Activated CD8-positive, alpha-beta T cell treated with anti-CD3 and anti-CD28 coated beads for 36 hours (primary cell): ENCODE measurements around the gene GRPEL1. TPM values are rescaled to one million over a fixed set of nuclear protein-coding genes. Genes with fewer than 3 reads are reported as not detected.

Source experiments
- ATAC-seq: fragments of 200-7000 bp; cut with Tn5 transposase; one replicate; pipeline ENCODE4 v1.10.0; 2021; ENCODE audit warnings: mild to moderate bottlenecking, moderate library complexity
- CTCF ChIA-PET: fragments of 350-600 bp; sonication (Branson Sonifier 250); formaldehyde crosslinking; loops from one replicate; lab custom pipeline; 2021; ENCODE audit warnings: antibody characterized with exemption; lab: Charles Lee
- POLR2A ChIA-PET: fragments of 350-600 bp; sonication (Branson Sonifier 250); formaldehyde crosslinking; loops from one replicate; lab custom pipeline; 2021; ENCODE audit warnings: antibody characterized with exemption; lab: Charles Lee
- DNase-seq: peaks from one replicate; pipeline ENCODE4 v3.0.0-alpha.2; 2020
- H3K27ac Mint-ChIP-seq: one replicate; pipeline ENCODE4 v1.8.0; 2021; ENCODE audit warnings: mild to moderate bottlenecking, mixed read lengths
- H3K27me3 Mint-ChIP-seq: one replicate; pipeline ENCODE4 v1.8.0; 2021; ENCODE audit warnings: mixed read lengths
- H3K36me3 Mint-ChIP-seq: one replicate; pipeline ENCODE4 v1.8.0; 2021; ENCODE audit warnings: low read depth, mixed read lengths
- H3K4me1 Mint-ChIP-seq: one replicate; pipeline ENCODE4 v1.8.0; 2021; ENCODE audit warnings: low read depth, mixed read lengths
- H3K4me3 Mint-ChIP-seq: one replicate; pipeline ENCODE4 v1.8.0; 2021; ENCODE audit warnings: mild to moderate bottlenecking, moderate library complexity, mixed read lengths
- H3K9me3 Mint-ChIP-seq: one replicate; pipeline ENCODE4 v1.8.0; 2021; ENCODE audit warnings: mixed read lengths
- intact Hi-C: fragments of 100-400 bp; cut with micrococcal nuclease; formaldehyde crosslinking; loops from one replicate; pipeline ENCODE4 v1.10.0; 2022
- total RNA-seq, 2 experiments: library from RNA; stranded (reverse); gene quantifications; one replicate each; pipeline ENCODE4 v1.2.3, GENCODE V29; 2021
- TF ChIP-seq, protein P1 (sequence below): fragments of 200-600 bp; IDR thresholded peaks from one replicate; pipeline ENCODE4 v1.8.0; 2022; ENCODE audit warnings: antibody characterized with exemption, mild to moderate bottlenecking

Gene GRPEL1
- total RNA-seq, 2 experiments from 2014 or later, result 82.4 to 84.5 TPM

DNA sequence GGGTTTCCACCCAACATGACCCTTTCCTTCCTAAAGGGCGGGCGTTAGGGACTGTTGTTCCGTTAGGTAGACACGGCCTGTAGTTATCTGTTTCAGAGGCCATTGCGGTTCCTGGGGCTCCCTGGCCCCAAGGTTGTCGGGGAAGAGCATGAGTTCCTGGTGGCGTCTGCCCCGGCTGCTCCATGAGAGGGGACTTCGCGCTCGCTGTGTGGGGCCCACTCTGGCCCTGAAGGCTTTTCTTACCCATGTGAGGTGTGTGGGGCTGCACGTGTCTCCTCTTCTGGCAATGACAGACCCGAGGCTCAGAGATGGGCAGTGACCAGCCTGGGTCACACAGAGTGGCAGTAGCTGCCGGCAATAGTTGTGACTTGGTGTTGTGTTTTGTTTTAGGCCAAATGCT, 15.6 kb downstream of the GRPEL1 start:
- Mint-ChIP-seq H3K4me1 (peaks cover 33% of the 10 kb centered on the region), H3K9me3 (no peaks in the 10 kb centered on the region), H3K4me3 (no peak overlapping the region), H3K27ac (peak overlapping the region; percentile 71), H3K27me3 (no peaks in the 10 kb centered on the region), H3K36me3 (peaks cover 14% of the 10 kb centered on the region)
- DNase-seq (no peak), ATAC-seq (no peak)
- ChIA-PET CTCF (interaction anchor here (0.7 to 2.4 kb wide), 2 partner anchors 9 to 19 kb away, joined by 3 to 6 read pairs; partner anchors contain the start of gene TADA2B), POLR2A (interaction anchor here (0.7 to 1.0 kb wide), 3 partner anchors 10 to 146 kb away, joined by 3 to 4 read pairs (median 3); partner anchors contain the start of gene GRPEL1)
- intact Hi-C loops, result no loop called here
- TF ChIP-seq, protein P1, sequence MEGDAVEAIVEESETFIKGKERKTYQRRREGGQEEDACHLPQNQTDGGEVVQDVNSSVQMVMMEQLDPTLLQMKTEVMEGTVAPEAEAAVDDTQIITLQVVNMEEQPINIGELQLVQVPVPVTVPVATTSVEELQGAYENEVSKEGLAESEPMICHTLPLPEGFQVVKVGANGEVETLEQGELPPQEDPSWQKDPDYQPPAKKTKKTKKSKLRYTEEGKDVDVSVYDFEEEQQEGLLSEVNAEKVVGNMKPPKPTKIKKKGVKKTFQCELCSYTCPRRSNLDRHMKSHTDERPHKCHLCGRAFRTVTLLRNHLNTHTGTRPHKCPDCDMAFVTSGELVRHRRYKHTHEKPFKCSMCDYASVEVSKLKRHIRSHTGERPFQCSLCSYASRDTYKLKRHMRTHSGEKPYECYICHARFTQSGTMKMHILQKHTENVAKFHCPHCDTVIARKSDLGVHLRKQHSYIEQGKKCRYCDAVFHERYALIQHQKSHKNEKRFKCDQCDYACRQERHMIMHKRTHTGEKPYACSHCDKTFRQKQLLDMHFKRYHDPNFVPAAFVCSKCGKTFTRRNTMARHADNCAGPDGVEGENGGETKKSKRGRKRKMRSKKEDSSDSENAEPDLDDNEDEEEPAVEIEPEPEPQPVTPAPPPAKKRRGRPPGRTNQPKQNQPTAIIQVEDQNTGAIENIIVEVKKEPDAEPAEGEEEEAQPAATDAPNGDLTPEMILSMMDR, result no peak

DNA sequence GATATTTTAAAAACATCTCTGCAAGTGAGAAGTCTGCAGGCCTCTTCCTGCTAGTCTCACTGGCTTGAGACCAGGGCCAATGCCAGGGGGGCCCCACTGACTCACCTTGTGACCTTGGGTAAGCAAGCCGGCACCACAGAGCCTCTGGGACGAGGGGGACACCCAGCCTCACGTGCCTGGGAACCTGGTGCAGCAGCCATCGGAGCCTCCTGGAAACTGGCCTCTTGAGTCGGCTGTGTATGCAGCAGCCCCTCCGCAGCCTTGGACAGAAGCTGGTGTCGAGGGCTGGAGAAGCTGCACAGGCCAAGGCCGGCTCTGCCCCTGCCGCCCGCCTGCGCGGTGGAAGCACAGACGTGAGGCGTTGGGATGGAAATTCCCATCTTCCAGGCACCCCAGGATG, 16.0 kb downstream of the GRPEL1 start:
- no peak for DNase-seq
- ChIA-PET POLR2A (interaction anchor here (0.7 to 1.0 kb wide), 3 partner anchors 11 to 146 kb away, joined by 3 to 4 read pairs (median 3); partner anchors contain the start of gene GRPEL1), CTCF (interaction anchor here (0.7 to 2.4 kb wide), 3 partner anchors 9 to 19 kb away, joined by 3 to 6 read pairs (median 5); partner anchors contain the start of gene TADA2B)
- ATAC-seq, result no peak
- no peak overlapping the region for H3K4me3 Mint-ChIP-seq
- H3K27ac Mint-ChIP-seq, result no peak overlapping the region
- intact Hi-C loops, result no loop called here
- no peaks in the 10 kb centered on the region for H3K9me3 Mint-ChIP-seq
- TF ChIP-seq, protein P1, result no peak
- peaks cover 14% of the 10 kb centered on the region for H3K36me3 Mint-ChIP-seq
- H3K27me3 Mint-ChIP-seq, result no peaks in the 10 kb centered on the region
- H3K4me1 Mint-ChIP-seq, result peaks cover 37% of the 10 kb centered on the region

DNA sequence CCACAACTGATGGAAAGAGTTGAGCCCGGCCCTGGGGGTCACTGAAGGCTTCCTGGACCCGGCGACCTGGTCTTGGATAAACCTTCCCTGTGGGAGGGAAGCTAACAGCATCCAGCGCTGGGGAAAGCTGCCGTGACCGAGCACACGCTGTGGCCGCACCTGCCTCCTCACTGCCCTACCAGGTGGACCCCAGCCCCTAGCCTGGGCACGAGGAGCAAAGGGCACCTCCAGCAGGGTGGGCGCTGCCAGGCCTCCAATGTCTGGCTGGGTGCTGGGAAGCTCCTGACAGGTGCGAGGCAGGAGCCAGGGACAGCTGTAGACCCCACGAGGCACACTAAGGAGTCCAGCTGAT, 16.7 kb downstream of the GRPEL1 start:
- no peak overlapping the region for H3K4me3 Mint-ChIP-seq
- H3K36me3 Mint-ChIP-seq, result peaks cover 14% of the 10 kb centered on the region
- intact Hi-C loops, result no loop called here
- no peak overlapping the region for H3K27ac Mint-ChIP-seq
- H3K9me3 Mint-ChIP-seq, result no peaks in the 10 kb centered on the region
- no peak for ATAC-seq
- H3K27me3 Mint-ChIP-seq, result no peaks in the 10 kb centered on the region
- ChIA-PET POLR2A (interaction anchor here (11.1 kb wide), 1 partner anchor 17 kb away, joined by 123 read pairs; the partner anchor contains the start of gene GRPEL1), CTCF (interaction anchor here (0.6 to 2.4 kb wide), 3 partner anchors 8 to 654 kb away, joined by 3 to 6 read pairs (median 5); partner anchors contain the start of gene TADA2B)
- peaks cover 45% of the 10 kb centered on the region for H3K4me1 Mint-ChIP-seq
- TF ChIP-seq, protein P1, result no peak
- no peak for DNase-seq

DNA sequence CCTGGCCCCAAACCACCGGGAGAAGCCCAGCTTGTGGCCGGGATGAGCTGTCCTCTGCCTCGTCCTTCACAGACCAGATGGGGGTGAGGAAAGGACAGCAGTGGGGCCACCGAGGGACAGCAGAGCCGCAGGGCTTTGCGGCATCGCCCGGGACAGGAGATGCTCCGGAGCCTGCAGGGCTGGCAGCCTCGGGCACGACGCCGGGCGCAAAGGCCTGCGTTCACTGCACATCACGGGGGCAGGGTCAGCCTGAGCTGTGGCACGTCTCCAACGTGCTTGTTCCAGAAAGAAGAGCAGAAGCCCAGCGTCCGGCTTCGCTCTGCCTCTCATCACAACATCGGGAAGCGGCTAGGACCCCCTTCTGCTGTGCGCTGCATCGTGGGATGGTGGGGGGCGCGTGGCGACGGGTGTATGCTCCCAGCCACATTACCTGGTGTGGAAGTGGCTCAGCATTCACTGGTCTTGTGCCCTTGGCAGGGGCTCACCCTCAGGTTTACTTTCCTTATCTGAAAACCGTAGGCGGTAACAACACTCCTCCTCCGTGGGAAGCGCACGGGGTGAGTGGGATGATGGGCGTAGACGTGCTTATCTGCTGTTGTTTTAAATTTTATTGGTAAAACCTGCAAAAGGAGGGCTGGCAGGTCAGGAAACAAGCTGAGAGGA, 17.3 kb downstream of the GRPEL1 start:
- H3K27ac Mint-ChIP-seq, result no peak overlapping the region
- no peaks in the 10 kb centered on the region for H3K9me3 Mint-ChIP-seq
- ChIA-PET CTCF (interaction anchor here (0.6 to 2.4 kb wide), 5 partner anchors 8 to 654 kb away, joined by 3 to 6 read pairs (median 3); partner anchors contain the start of gene TADA2B), POLR2A (interaction anchor here (11.1 kb wide), 1 partner anchor 18 kb away, joined by 123 read pairs; the partner anchor contains the start of gene GRPEL1)
- ATAC-seq (no peak), DNase-seq (no peak)
- peaks cover 50% of the 10 kb centered on the region for H3K4me1 Mint-ChIP-seq
- H3K27me3 Mint-ChIP-seq, result no peaks in the 10 kb centered on the region
- intact Hi-C loops, result no loop called here
- no peak overlapping the region for H3K4me3 Mint-ChIP-seq
- H3K36me3 Mint-ChIP-seq, result peaks cover 14% of the 10 kb centered on the region
- TF ChIP-seq, protein P1, result no peak

DNA sequence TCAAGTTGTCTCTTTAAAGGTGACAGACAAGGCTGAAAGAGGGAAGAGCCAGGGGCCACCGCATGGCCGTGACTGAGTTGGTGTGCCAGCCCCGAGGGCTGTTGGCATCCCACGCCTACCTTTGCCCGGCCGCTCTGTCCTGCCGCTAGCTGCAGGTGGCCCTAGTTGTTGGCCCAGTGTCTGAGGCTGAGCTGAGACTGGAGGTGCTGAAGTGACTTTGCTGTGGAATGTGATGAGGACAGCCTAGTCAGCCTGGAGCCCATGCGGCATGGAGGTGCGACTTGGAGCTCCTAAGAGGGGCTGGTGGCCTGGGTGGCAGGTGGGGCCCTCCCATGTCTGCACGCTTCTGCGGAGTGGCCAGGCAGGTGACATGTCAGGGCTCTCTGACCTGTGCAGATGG, 18.1 kb downstream of the GRPEL1 start:
- CTCF ChIA-PET, result interaction anchor here (0.8 to 1.4 kb wide), 2 partner anchors 16 to 32 kb away, joined by 3 read pairs; no protein-coding TSS in a partner anchor
- Mint-ChIP-seq H3K4me1 (peaks cover 59% of the 10 kb centered on the region), H3K27me3 (no peaks in the 10 kb centered on the region), H3K9me3 (no peaks in the 10 kb centered on the region), H3K27ac (no peak overlapping the region), H3K36me3 (peaks cover 10% of the 10 kb centered on the region), H3K4me3 (no peak overlapping the region)
- POLR2A ChIA-PET, result interaction anchor here (11.1 kb wide), 1 partner anchor 19 kb away, joined by 123 read pairs; the partner anchor contains the start of gene GRPEL1
- DNase-seq, result no peak
- TF ChIP-seq, protein P1, result no peak
- intact Hi-C loops, result no loop called here
- no peak for ATAC-seq
